C4-2B (cell line): Measurements from ENCODE around the gene RCAN1.

Experiments used
- CTCF ChIP-seq: fragments of 450-650 bp; conservative IDR thresholded peaks from 2 replicates; pipeline ENCODE4 v1.5.1; 2017; ENCODE audit warnings: mild to moderate bottlenecking
- ZFX ChIP-seq: fragments of 450-650 bp; IDR thresholded peaks from 2 replicates; pipeline ENCODE4 v1.6.1; 2017

- TF ChIP-seq CTCF (no peak), ZFX (no peak)
Measured at GRCh38 chr21:34649400-34649799, 34.5 kb upstream of the RCAN1 start.
